Natural killer cell treated with Interleukin-12 subunit alpha and Interleukin-12 subunit beta and Interleukin-15 and Interleukin-18, amount 100 ng/mL, for 72 hours (primary cell): ENCODE results near the gene ZNF408. TPM values are rescaled to one million over a fixed set of nuclear protein-coding genes. Genes with fewer than 3 reads are reported as not detected.
A peak's percentile ranks its signal among the peaks of the same experiment; 100 is the strongest.

ENCODE experiments used
- ATAC-seq, 2 donors: fragments of 150-1000 bp; cut with Tn5 transposase in 1 of 2; sonication (Bioruptor Pico), chemical (Tn5 transposase) in 1 of 2; 2 replicates each; pipeline ENCODE4 v1.10.0; 2021
- DNase-seq: peaks from one replicate; pipeline ENCODE4 v3.0.0; 2022; ENCODE audit warnings: low spot score
- H3K27ac Mint-ChIP-seq, 2 donors: 1 replicate in 1 of 2; 2 replicates in 1 of 2; pipeline ENCODE4 v1.8.0; 2022; ENCODE audit warnings: mixed read lengths in 2 of 2, mild to moderate bottlenecking in 1 of 2, moderate library complexity in 1 of 2
- H3K27me3 Mint-ChIP-seq, 2 donors: 1 replicate in 1 of 2; 2 replicates in 1 of 2; pipeline ENCODE4 v1.8.0; 2022; ENCODE audit warnings: mixed read lengths in 2 of 2
- H3K36me3 Mint-ChIP-seq: one replicate; pipeline ENCODE4 v1.8.0; 2022; ENCODE audit warnings: mixed read lengths
- H3K4me1 Mint-ChIP-seq, 2 donors: 1 replicate in 1 of 2; 2 replicates in 1 of 2; pipeline ENCODE4 v1.8.0; 2022; ENCODE audit warnings: low read depth in 2 of 2, mixed read lengths in 2 of 2, mild to moderate bottlenecking in 1 of 2
- H3K4me3 Mint-ChIP-seq: one replicate; pipeline ENCODE4 v1.8.0; 2022; ENCODE audit warnings: mixed read lengths
- H3K9me3 Mint-ChIP-seq: 2 replicates; pipeline ENCODE4 v1.8.0; 2022; ENCODE audit warnings: mixed read lengths
- total RNA-seq, 2 donors: library from RNA; stranded (reverse); gene quantifications; one replicate each; pipeline ENCODE4 v1.2.3, GENCODE V29; 2022

ZNF408 gene
- total RNA-seq, result 10 to 100 TPM; 14.4 to 15.0 TPM

DNA sequence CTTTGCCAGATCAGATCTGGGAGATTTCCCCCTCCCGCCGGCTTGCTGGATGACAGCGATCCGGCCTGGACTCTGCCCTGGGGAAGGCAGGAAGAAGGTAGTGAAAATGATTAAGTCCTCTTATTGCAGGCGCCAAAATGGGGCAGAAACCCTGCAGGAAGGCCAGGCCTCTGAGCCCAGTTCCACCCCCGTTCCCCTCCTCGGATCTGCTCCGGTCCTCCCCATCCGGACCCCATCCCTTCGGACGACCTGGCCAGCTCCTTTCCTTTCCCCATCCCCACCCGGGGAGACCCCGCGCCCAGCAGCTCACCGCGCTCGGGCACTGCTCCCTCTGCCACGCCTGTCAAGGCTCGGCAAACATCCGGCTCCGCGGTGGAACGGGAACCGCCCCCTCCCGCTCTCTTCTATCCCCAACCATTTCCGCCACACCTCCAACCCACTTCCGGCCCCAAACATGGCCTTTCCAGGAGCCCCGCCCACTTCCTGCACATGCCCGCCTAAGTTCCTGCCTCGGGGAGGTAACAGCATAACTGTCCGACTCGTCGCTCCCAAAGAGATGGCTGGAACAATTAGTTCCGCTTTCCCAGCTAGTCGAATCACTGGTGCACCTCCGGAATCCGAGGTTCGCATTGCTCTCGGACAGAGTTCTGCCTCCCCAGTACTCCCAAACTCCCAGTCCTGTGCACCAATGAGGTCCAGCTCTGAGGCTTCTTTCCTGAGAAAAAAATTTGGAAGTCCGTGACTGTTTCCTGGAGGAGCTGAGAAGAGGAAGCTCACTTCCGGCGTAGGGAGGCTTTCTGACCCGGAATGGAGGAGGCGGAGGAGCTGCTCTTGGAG is at the start of gene ZNF408, which contains the start of gene ARHGAP1:
ZNF408 (plus strand) TSS at position 791 of the 837 bp plus-strand sequence; CDS start at position 808, 17 bp downstream.
ARHGAP1 (minus strand) TSS at position 379 of the 837 bp plus-strand sequence. CDS start 4,512 bp downstream, outside the sequence.
- Mint-ChIP-seq H3K9me3 (no peaks in the 10 kb centered on the region), H3K4me3 (peak within 1 kb of the TSS; percentile 93), H3K27me3 (no peaks in the 10 kb centered on the region), H3K27ac (peak within 1 kb of the TSS; percentile 93 to 97), H3K4me1 (peaks cover 39 to 40% of the 10 kb centered on the region in 2 donors), H3K36me3 (no peaks in the 10 kb centered on the region)
- peak; percentile 100 for DNase-seq
- peak; percentile 96 to 97 for ATAC-seq

DNA sequence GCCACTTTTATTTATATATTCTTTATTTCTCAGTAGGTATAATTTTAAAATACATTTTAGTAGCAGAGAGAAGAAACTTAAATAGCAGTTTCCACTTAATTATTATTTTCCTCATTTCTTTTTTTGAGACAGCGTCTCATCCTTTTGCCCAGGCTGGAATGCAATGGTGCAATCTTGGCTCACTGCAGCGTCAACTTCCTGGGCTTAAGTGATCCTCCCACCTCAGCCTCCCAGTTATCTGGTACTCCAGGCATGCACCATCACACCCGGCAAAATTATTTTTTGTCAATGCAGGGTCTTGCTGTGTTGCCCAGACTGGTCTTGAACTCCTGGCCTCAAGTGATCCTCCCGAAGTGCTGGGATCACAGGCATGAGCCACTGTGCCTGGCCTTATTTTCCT is 45.2 kb upstream of the ZNF408 start:
- Mint-ChIP-seq H3K4me1 (peaks cover 3 to 5% of the 10 kb centered on the region in 2 donors), H3K27ac (no peak overlapping the region), H3K27me3 (no peaks in the 10 kb centered on the region), H3K9me3 (no peaks in the 10 kb centered on the region), H3K36me3 (peaks cover 23% of the 10 kb centered on the region), H3K4me3 (no peak overlapping the region)
- DNase-seq (no peak), ATAC-seq (no peak)

DNA sequence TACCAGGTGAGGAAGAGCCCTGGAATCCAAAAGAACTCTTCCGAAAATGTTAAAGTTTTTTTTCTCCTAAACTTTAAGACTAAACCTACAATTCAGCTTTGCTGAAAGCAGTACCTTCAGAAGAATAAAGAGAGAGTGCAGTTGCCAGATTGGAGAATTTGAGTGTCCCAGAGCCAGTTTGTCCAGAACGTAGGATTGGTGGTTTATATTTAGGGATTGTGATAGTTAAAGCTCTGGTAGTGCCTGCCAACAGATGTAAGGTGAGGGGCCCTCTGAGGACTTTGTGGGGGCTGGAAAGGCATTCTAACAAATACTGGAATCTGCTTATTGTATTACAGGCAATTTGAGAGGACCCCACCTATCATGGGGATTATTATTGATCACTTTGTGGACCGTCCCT is 43.6 kb upstream of the ZNF408 start:
- ATAC-seq, result no peak
- H3K36me3 Mint-ChIP-seq, result peaks cover 17% of the 10 kb centered on the region
- no peak overlapping the region for H3K27ac Mint-ChIP-seq
- no peaks in the 10 kb centered on the region for H3K9me3 Mint-ChIP-seq
- H3K4me1 Mint-ChIP-seq, result peaks cover 3 to 5% of the 10 kb centered on the region in 2 donors
- no peak overlapping the region for H3K4me3 Mint-ChIP-seq
- no peak for DNase-seq
- H3K27me3 Mint-ChIP-seq, result no peaks in the 10 kb centered on the region

DNA sequence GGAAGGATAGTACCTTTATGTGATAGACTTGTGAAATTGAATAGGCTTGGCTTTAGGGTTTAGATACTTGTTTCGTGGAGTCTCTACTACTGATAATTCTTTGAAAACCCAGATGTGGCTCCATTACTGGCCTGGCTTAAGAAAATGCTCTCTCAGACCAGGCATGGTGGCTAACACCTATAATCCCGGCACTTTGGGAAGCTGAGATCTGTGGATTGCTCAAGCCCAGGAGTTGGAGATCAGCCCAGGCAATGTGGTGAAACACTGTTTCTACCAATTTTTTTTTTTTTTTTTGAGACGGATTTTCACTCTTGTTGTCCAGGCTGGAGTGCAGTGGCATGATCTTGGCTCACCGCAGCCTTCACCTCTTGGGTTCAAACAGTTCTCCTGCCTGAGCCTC is 42.6 kb upstream of the ZNF408 start:
- Mint-ChIP-seq H3K27me3 (no peaks in the 10 kb centered on the region), H3K9me3 (no peaks in the 10 kb centered on the region), H3K4me3 (no peak overlapping the region), H3K4me1 (peaks cover 3 to 5% of the 10 kb centered on the region in 2 donors), H3K27ac (no peak overlapping the region), H3K36me3 (peaks cover 17% of the 10 kb centered on the region)
- ATAC-seq, result no peak
- DNase-seq, result no peak

DNA sequence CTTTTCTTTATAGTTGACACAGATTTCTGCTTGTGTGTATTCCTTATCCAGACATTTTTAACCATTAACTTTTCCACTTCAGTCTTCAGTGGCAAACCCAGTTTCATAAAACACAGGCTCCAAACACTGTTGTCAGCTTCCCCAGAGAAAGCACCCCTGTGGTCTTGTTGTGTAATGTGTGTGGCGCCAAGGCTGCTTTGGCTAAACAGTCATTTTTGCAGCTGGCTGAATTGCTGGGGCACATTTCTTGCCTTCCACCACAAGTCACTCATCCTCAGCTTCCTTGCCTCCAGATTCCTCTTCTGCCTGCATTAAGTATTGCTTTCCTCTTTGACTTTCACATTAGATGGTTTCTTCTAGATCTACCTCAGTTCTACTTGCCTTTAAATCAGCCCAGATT is 40.9 kb upstream of the ZNF408 start:
- Mint-ChIP-seq H3K9me3 (no peaks in the 10 kb centered on the region), H3K4me3 (no peak overlapping the region), H3K36me3 (peaks cover 27% of the 10 kb centered on the region), H3K27ac (peak overlapping the region; percentile 14 to 29), H3K27me3 (no peaks in the 10 kb centered on the region), H3K4me1 (peaks cover 3 to 5% of the 10 kb centered on the region in 2 donors)
- ATAC-seq, result peak in 1 of 2 donors; percentile 58
- no peak for DNase-seq

- Mint-ChIP-seq H3K4me1 (peaks cover 3 to 5% of the 10 kb centered on the region in 2 donors), H3K27ac (no peak overlapping the region), H3K9me3 (no peaks in the 10 kb centered on the region), H3K4me3 (no peak overlapping the region), H3K27me3 (no peaks in the 10 kb centered on the region), H3K36me3 (peaks cover 27% of the 10 kb centered on the region)
- ATAC-seq, result no peak
- no peak for DNase-seq
These were observed 39.0 kb upstream of the ZNF408 start for GRCh38 chr11:46661836-46662235.

DNA sequence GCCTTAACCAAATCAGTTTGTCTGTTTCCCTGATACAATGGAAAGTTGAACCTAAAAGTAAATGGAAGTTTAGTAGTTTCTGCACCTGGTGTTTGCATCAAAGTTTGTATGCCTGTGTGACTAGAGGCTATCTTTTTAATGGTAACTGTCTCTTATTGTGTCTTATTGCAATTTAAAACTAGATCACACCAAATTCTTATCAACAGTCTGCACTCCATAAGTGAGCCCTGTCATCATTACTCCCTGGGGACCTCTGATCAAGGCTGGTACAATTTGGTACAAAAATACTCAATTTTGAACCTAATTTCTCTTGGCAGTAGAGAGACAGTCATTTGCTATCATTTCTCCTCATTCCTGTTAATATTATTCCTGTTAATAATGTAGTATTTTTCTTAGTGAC is 38.5 kb upstream of the ZNF408 start:
- Mint-ChIP-seq H3K36me3 (peaks cover 26% of the 10 kb centered on the region), H3K4me3 (no peak overlapping the region), H3K9me3 (no peaks in the 10 kb centered on the region), H3K27ac (no peak overlapping the region), H3K4me1 (peaks cover 3 to 5% of the 10 kb centered on the region in 2 donors), H3K27me3 (no peaks in the 10 kb centered on the region)
- DNase-seq (no peak), ATAC-seq (no peak)

DNA sequence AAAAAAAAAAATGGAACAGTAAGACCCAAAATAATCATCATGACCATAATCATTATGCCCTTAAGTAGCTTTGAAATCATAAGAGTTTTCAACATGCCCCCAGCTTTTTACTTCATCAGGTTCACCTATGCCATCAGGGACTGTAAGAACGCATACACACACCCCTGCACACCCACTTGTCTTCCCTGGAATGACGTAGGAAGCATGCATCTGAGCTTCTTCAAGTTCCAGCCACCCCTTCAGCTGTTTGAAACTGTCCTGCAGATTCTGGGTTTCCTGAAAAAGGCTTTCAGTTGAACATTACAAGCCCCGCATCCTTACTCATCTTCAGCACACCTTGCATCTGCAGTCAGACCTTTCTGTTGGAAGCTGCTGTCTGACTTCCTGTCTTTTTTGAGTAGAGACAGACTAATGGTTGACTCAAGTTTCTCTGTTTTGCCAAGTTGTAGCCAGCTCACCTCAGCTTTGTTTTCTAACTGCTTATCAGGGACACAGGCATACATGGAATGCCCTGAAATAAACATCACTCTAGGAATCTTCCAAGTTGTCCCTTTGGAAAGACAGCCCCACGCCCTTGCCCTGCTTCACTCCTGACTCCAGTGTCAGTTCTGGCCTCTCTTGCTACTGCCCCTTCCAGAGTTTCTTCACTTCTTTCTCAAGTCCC is 37.4 kb upstream of the ZNF408 start:
- no peak for ATAC-seq
- Mint-ChIP-seq H3K36me3 (peaks cover 26% of the 10 kb centered on the region), H3K4me1 (peaks cover 3 to 5% of the 10 kb centered on the region in 2 donors), H3K4me3 (no peak overlapping the region), H3K27me3 (no peaks in the 10 kb centered on the region), H3K27ac (peak overlapping the region in 1 of 2 donors; percentile 75), H3K9me3 (no peaks in the 10 kb centered on the region)
- no peak for DNase-seq

DNA sequence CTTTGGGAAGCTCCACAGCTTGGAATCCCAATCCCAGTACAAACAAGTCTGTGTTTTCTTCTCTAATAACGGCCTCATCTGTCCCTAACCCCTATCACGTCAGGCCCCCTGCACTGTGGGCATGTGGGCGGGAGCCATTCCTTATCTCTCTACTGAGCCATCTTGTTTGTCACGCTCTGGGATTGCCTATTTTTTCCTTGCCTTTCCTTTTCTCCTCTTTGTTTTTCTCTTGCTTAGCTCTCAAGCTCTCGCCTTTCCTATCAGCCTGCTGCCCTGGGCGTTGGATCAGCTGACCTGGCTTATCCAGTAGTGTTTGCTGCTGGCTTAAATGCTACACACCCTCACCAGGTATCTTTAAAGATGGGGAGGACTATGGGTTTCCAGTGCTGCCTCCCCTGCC is 36.2 kb upstream of the ZNF408 start:
- ATAC-seq, result no peak
- no peak for DNase-seq
- Mint-ChIP-seq H3K4me1 (peaks cover 3 to 6% of the 10 kb centered on the region in 2 donors), H3K27ac (peak overlapping the region in 1 of 2 donors; percentile 38), H3K27me3 (no peaks in the 10 kb centered on the region), H3K36me3 (peaks cover 22% of the 10 kb centered on the region), H3K9me3 (no peaks in the 10 kb centered on the region), H3K4me3 (no peak overlapping the region)

GRCh38 chr11:46665356-46665755 is 35.5 kb upstream of the ZNF408 start:
- DNase-seq (no peak), ATAC-seq (no peak)
- H3K9me3 Mint-ChIP-seq, result no peaks in the 10 kb centered on the region
- no peaks in the 10 kb centered on the region for H3K27me3 Mint-ChIP-seq
- peaks cover 8% of the 10 kb centered on the region in 2 donors for H3K4me1 Mint-ChIP-seq
- no peak overlapping the region for H3K4me3 Mint-ChIP-seq
- no peak overlapping the region for H3K27ac Mint-ChIP-seq
- peaks cover 20% of the 10 kb centered on the region for H3K36me3 Mint-ChIP-seq

DNA sequence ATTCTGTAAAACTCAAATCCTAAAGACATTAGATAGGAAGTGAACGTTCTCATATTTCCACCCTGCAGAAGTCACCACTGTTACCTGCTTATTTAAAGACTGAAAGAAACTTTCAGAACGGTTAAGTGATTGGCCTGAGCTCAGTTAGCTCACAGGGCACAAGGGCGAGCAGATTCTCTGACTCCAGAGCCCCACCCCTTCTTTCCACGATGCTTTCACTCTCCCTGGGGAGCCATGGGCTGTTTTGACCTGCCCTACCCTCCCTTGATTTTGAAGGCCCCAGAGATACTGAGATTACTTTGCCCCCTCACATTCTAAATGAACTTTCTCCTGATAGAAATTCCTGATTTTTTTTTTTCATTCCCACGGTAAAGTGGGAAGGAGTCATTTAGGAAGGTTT is 34.3 kb upstream of the ZNF408 start:
- DNase-seq (no peak), ATAC-seq (no peak)
- H3K4me3 Mint-ChIP-seq, result no peak overlapping the region
- H3K9me3 Mint-ChIP-seq, result no peaks in the 10 kb centered on the region
- H3K4me1 Mint-ChIP-seq, result peaks cover 17 to 18% of the 10 kb centered on the region in 2 donors
- peak overlapping the region; percentile 32 to 57 for H3K27ac Mint-ChIP-seq
- peaks cover 20% of the 10 kb centered on the region for H3K36me3 Mint-ChIP-seq
- H3K27me3 Mint-ChIP-seq, result no peaks in the 10 kb centered on the region

GRCh38 chr11:46667043-46667481 is 33.8 kb upstream of the ZNF408 start:
- DNase-seq (no peak), ATAC-seq (no peak)
- peak overlapping the region; percentile 32 to 57 for H3K27ac Mint-ChIP-seq
- no peaks in the 10 kb centered on the region for H3K9me3 Mint-ChIP-seq
- no peak overlapping the region for H3K4me3 Mint-ChIP-seq
- peaks cover 20% of the 10 kb centered on the region for H3K36me3 Mint-ChIP-seq
- H3K27me3 Mint-ChIP-seq, result no peaks in the 10 kb centered on the region
- H3K4me1 Mint-ChIP-seq, result peaks cover 20 to 21% of the 10 kb centered on the region in 2 donors

DNA sequence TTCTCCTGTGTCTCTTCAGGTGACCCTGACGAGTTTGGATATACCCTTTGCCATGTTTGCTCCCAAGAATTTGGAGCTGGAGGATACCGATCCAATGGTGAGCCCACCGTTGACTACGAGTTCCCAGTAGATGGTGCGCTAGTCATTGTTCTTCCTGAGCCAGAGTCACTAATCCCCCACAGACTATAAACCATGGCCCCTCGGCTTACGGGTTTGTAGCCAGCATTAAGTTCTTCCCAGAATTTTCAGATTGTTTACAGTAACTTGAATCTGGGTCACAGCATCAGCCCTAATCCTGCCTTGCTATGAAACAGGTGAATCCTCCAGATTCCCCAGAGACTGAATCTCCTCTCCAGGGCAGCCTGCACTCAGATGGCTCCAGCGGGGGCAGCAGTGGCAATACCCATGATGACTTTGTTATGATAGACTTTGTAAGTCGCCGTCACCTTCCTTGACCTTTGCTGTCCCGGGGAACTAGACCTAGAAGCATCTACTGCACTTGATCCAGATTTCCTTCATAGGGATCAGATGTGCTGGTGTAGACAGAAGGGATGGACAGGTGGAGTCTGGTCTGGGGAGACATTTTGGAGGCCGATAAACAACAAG is 32.2 kb upstream of the ZNF408 start:
- ATAC-seq (no peak), DNase-seq (no peak)
- Mint-ChIP-seq H3K4me3 (no peak overlapping the region), H3K27me3 (no peaks in the 10 kb centered on the region), H3K36me3 (peaks cover 22% of the 10 kb centered on the region), H3K9me3 (no peaks in the 10 kb centered on the region), H3K27ac (peak overlapping the region; percentile 91 to 96), H3K4me1 (peaks cover 32% of the 10 kb centered on the region in 2 donors)
